ENCODE data around the gene SLC46A1. TPM values are rescaled to one million over a fixed set of nuclear protein-coding genes. Genes with fewer than 3 reads are reported as not detected.

Gene SLC46A1
- total and polyA plus RNA-seq, 2 experiments from 2014 or later: 3.3 to 12.5 TPM

DNA sequence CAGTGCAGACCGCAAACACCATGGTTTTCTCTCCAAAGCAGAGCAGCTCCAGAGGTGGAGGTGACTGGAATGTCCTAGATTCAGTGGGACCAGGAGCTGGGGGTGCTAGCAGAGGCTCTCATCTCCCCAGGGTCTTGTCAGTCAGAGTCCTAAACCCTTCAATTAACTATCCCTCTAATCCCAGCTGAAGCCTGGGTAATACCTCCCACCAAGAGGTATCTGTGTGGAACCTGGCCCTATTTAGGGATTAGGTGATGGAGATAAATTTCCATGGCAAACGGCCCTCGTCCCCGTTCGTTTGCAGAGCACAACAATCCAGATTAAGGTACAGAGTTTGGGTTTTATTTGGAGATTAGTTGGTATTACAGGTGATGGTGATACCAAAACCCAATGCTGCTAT lies 42.8 kb downstream of the SLC46A1 start:
- H3F3A ChIP-seq (replicated peaks; ENCODE audit: low read depth): no peaks in the 10 kb centered on the region
- no peak overlapping the region for H3K27ac ChIP-seq (ENCODE audit: low read depth)
- peaks cover 5% of the 10 kb centered on the region for H3K4me1 ChIP-seq (ENCODE audit: insufficient read depth)
- peaks cover 33% of the 10 kb centered on the region for H3K36me3 Mint-ChIP-seq (ENCODE audit: low read depth)
- TF ChIP-seq POLR2AphosphoS5 (IDR thresholded peaks at IDR 0.05; ENCODE audit: low read depth) (no peak), EZH2phosphoT487 (IDR thresholded peaks at IDR 0.05; ENCODE audit: unreplicated experiment) (no peak), NANOG (IDR thresholded peaks at IDR 0.05; ENCODE audit: borderline replicate concordance) (no peak), ZNF114 (CRISPR knock-in tag; IDR thresholded peaks at IDR 0.05) (no peak), ZNF331 (CRISPR knock-in tag; IDR thresholded peaks at IDR 0.05; ENCODE audit: low read depth) (no peak), CREB1 (CRISPR knock-in tag; IDR thresholded peaks at IDR 0.05; ENCODE audit: low read depth) (no peak), ZNF462 (CRISPR knock-in tag; IDR thresholded peaks at IDR 0.05) (no peak)
- TF ChIP-seq, protein P1, sequence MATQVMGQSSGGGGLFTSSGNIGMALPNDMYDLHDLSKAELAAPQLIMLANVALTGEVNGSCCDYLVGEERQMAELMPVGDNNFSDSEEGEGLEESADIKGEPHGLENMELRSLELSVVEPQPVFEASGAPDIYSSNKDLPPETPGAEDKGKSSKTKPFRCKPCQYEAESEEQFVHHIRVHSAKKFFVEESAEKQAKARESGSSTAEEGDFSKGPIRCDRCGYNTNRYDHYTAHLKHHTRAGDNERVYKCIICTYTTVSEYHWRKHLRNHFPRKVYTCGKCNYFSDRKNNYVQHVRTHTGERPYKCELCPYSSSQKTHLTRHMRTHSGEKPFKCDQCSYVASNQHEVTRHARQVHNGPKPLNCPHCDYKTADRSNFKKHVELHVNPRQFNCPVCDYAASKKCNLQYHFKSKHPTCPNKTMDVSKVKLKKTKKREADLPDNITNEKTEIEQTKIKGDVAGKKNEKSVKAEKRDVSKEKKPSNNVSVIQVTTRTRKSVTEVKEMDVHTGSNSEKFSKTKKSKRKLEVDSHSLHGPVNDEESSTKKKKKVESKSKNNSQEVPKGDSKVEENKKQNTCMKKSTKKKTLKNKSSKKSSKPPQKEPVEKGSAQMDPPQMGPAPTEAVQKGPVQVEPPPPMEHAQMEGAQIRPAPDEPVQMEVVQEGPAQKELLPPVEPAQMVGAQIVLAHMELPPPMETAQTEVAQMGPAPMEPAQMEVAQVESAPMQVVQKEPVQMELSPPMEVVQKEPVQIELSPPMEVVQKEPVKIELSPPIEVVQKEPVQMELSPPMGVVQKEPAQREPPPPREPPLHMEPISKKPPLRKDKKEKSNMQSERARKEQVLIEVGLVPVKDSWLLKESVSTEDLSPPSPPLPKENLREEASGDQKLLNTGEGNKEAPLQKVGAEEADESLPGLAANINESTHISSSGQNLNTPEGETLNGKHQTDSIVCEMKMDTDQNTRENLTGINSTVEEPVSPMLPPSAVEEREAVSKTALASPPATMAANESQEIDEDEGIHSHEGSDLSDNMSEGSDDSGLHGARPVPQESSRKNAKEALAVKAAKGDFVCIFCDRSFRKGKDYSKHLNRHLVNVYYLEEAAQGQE (IDR thresholded peaks at IDR 0.05; ENCODE audit: unreplicated experiment): no peak
- H2AFZ ChIP-seq: no peak overlapping the region
- no peaks in the 10 kb centered on the region for H3K27me3 ChIP-seq (ENCODE audit: insufficient read depth)
- no peaks in the 10 kb centered on the region; the same call in 2 of the 3 replicates for H3K9me3 Mint-ChIP-seq
- peaks cover 13% of the 10 kb centered on the region for H3K36me3 ChIP-seq (ENCODE audit: insufficient read depth)
- no peak overlapping the region for H3K4me3 ChIP-seq
- no peak overlapping the region for H3K27ac Mint-ChIP-seq
- H3K79me2 ChIP-seq (replicated peaks; ENCODE audit: insufficient read depth): peaks cover 7% of the 10 kb centered on the region
- H3K4me1 Mint-ChIP-seq: peaks cover 3% of the 10 kb centered on the region; the same call in 2 of the 3 replicates
- H4K20me1 ChIP-seq (replicated peaks; ENCODE audit: insufficient read depth): no peaks in the 10 kb centered on the region; the same call in 1 of the 2 replicates
- H3K4me3 Mint-ChIP-seq: no peak overlapping the region
- no peak for DNase-seq (ENCODE audit: low spot score)
- no peaks in the 10 kb centered on the region for H3K9me2 ChIP-seq (ENCODE audit: insufficient read depth)
- no peak overlapping the region for H3K4me2 ChIP-seq
- H3K27me3 Mint-ChIP-seq (ENCODE audit: insufficient read depth, low read depth, poor library complexity): peaks cover 4% of the 10 kb centered on the region
- no peak for ATAC-seq

Data from GM23338 (cell line).